ENCODE data around the gene WDR73.

Gene WDR73

GRCh38 chr15:84697236-84697990, 43.3 kb upstream of the WDR73 start:
- no peak overlapping the region for H3K4me2 ChIP-seq (ENCODE audit: low read length)
- H4K12ac ChIP-seq (ENCODE audit: low read depth, low read length) = no peak overlapping the region
- peaks cover 2 to 3% of the 10 kb centered on the region in 2 experiments for H3K36me3 ChIP-seq (ENCODE audit: control insufficient read depth in 1 of 2, insufficient read depth in 2 of 2, low read length in 2 of 2)
- H3K9me3 ChIP-seq (ENCODE audit: insufficient read depth, low read depth, low read length) = no peaks in the 10 kb centered on the region
- H3K79me2 ChIP-seq (ENCODE audit: control insufficient read depth, insufficient read depth, low read length, poor library complexity) = peaks cover 9% of the 10 kb centered on the region
- no peak for DNase-seq
- no peak overlapping the region for H3K23ac ChIP-seq (ENCODE audit: low read length)
- no peaks in the 10 kb centered on the region for H3K4me1 ChIP-seq (ENCODE audit: control insufficient read depth in 1 of 2, insufficient read depth in 2 of 2, low read length in 2 of 2)
- WGBS (ENCODE audit: extremely low coverage, insufficient coverage, insufficient read length) = no CpG with 5 or more reads among the region's 1 CpG
- H2BK12ac ChIP-seq (ENCODE audit: low read length) = no peak overlapping the region
- no peak overlapping the region for H2BK120ac ChIP-seq (ENCODE audit: insufficient read depth, low read length, poor library complexity)
- no peak overlapping the region for H2AFZ ChIP-seq (ENCODE audit: insufficient read depth, low read length, poor library complexity)
- H3K4ac ChIP-seq (ENCODE audit: low read depth, low read length) = no peak overlapping the region
- H3K27me3 ChIP-seq (ENCODE audit: insufficient read depth, low read length) = no peaks in the 10 kb centered on the region
- H4K91ac ChIP-seq (ENCODE audit: low read depth, low read length) = no peak overlapping the region
- no peak overlapping the region for H2AK5ac ChIP-seq (ENCODE audit: low read length)
- H3K27ac ChIP-seq (ENCODE audit: low read depth, low read length) = no peak overlapping the region
- no peak overlapping the region for H3K9ac ChIP-seq (ENCODE audit: low read length)
- no peak overlapping the region for H3K18ac ChIP-seq (ENCODE audit: low read length)
- H4K8ac ChIP-seq (ENCODE audit: low read depth, low read length) = no peak overlapping the region
- no peaks in the 10 kb centered on the region for H3K79me1 ChIP-seq (ENCODE audit: low read length)
- no peak overlapping the region for H3K4me3 ChIP-seq (ENCODE audit: low read depth, low read length)
- H2BK5ac ChIP-seq (ENCODE audit: low read depth, low read length, poor library complexity) = no peak overlapping the region
- H3K14ac ChIP-seq (ENCODE audit: low read length) = no peak overlapping the region

GRCh38 chr15:84696757-84697156, 42.7 kb upstream of the WDR73 start:
- H3K4me3 ChIP-seq (ENCODE audit: low read depth, low read length) = no peak overlapping the region
- H2BK5ac ChIP-seq (ENCODE audit: low read depth, low read length, poor library complexity) = no peak overlapping the region
- no peak overlapping the region for H4K8ac ChIP-seq (ENCODE audit: low read depth, low read length)
- H4K91ac ChIP-seq (ENCODE audit: low read depth, low read length) = no peak overlapping the region
- H3K4me1 ChIP-seq (ENCODE audit: control insufficient read depth in 1 of 2, insufficient read depth in 2 of 2, low read length in 2 of 2) = no peaks in the 10 kb centered on the region
- H3K27me3 ChIP-seq (ENCODE audit: insufficient read depth, low read length) = no peaks in the 10 kb centered on the region
- no peak overlapping the region for H3K18ac ChIP-seq (ENCODE audit: low read length)
- H3K23ac ChIP-seq (ENCODE audit: low read length) = no peak overlapping the region
- H3K4me2 ChIP-seq (ENCODE audit: low read length) = no peak overlapping the region
- WGBS (ENCODE audit: extremely low coverage, insufficient coverage, insufficient read length) = no CpG with 5 or more reads among the region's 4 CpGs
- peaks cover 2 to 3% of the 10 kb centered on the region in 2 experiments for H3K36me3 ChIP-seq (ENCODE audit: control insufficient read depth in 1 of 2, insufficient read depth in 2 of 2, low read length in 2 of 2)
- DNase-seq = no peak
- peaks cover 8% of the 10 kb centered on the region for H3K79me2 ChIP-seq (ENCODE audit: control insufficient read depth, insufficient read depth, low read length, poor library complexity)
- no peak overlapping the region for H4K12ac ChIP-seq (ENCODE audit: low read depth, low read length)
- no peak overlapping the region for H3K9ac ChIP-seq (ENCODE audit: low read length)
- no peak overlapping the region for H3K14ac ChIP-seq (ENCODE audit: low read length)
- H2BK120ac ChIP-seq (ENCODE audit: insufficient read depth, low read length, poor library complexity) = no peak overlapping the region
- H3K4ac ChIP-seq (ENCODE audit: low read depth, low read length) = no peak overlapping the region
- H2AK5ac ChIP-seq (ENCODE audit: low read length) = no peak overlapping the region
- no peak overlapping the region for H3K27ac ChIP-seq (ENCODE audit: low read depth, low read length)
- no peak overlapping the region for H2BK12ac ChIP-seq (ENCODE audit: low read length)
- H3K9me3 ChIP-seq (ENCODE audit: insufficient read depth, low read depth, low read length) = no peaks in the 10 kb centered on the region
- no peak overlapping the region for H2AFZ ChIP-seq (ENCODE audit: insufficient read depth, low read length, poor library complexity)
- H3K79me1 ChIP-seq (ENCODE audit: low read length) = no peaks in the 10 kb centered on the region

GRCh38 chr15:84690342-84690741, 36.3 kb upstream of the WDR73 start:
- H3K27ac ChIP-seq (ENCODE audit: low read depth, low read length) = no peak overlapping the region
- no CpG with 5 or more reads among the region's 8 CpGs for WGBS (ENCODE audit: extremely low coverage, insufficient coverage, insufficient read length)
- H2BK120ac ChIP-seq (ENCODE audit: insufficient read depth, low read length, poor library complexity) = no peak overlapping the region
- no peak for DNase-seq
- H2BK12ac ChIP-seq (ENCODE audit: low read length) = no peak overlapping the region
- H2AFZ ChIP-seq (ENCODE audit: insufficient read depth, low read length, poor library complexity) = no peak overlapping the region
- H2BK5ac ChIP-seq (ENCODE audit: low read depth, low read length, poor library complexity) = no peak overlapping the region
- peaks cover under 1% of the 10 kb centered on the region for H3K79me2 ChIP-seq (ENCODE audit: control insufficient read depth, insufficient read depth, low read length, poor library complexity)
- no peak overlapping the region for H3K9ac ChIP-seq (ENCODE audit: low read length)
- H3K4ac ChIP-seq (ENCODE audit: low read depth, low read length) = peak overlapping the region; percentile 14
- H3K23ac ChIP-seq (ENCODE audit: low read length) = no peak overlapping the region
- no peak overlapping the region for H2AK5ac ChIP-seq (ENCODE audit: low read length)
- no peak overlapping the region for H4K8ac ChIP-seq (ENCODE audit: low read depth, low read length)
- no peak overlapping the region for H3K14ac ChIP-seq (ENCODE audit: low read length)
- peaks cover 19 to 32% of the 10 kb centered on the region in 2 experiments for H3K36me3 ChIP-seq (ENCODE audit: control insufficient read depth in 1 of 2, insufficient read depth in 2 of 2, low read length in 2 of 2)
- H3K4me3 ChIP-seq (ENCODE audit: low read depth, low read length) = no peak overlapping the region
- no peaks in the 10 kb centered on the region for H3K9me3 ChIP-seq (ENCODE audit: insufficient read depth, low read depth, low read length)
- H4K91ac ChIP-seq (ENCODE audit: low read depth, low read length) = no peak overlapping the region
- H3K4me2 ChIP-seq (ENCODE audit: low read length) = no peak overlapping the region
- no peaks in the 10 kb centered on the region for H3K27me3 ChIP-seq (ENCODE audit: insufficient read depth, low read length)
- H3K4me1 ChIP-seq (ENCODE audit: control insufficient read depth in 1 of 2, insufficient read depth in 2 of 2, low read length in 2 of 2) = no peaks in the 10 kb centered on the region
- no peak overlapping the region for H4K12ac ChIP-seq (ENCODE audit: low read depth, low read length)
- no peaks in the 10 kb centered on the region for H3K79me1 ChIP-seq (ENCODE audit: low read length)
- H3K18ac ChIP-seq (ENCODE audit: low read length) = no peak overlapping the region

GRCh38 chr15:84689858-84690257, 35.8 kb upstream of the WDR73 start:
- Histone ChIP-seq H3K4me3 (ENCODE audit: low read depth, low read length) (no peak overlapping the region), H3K18ac (ENCODE audit: low read length) (no peak overlapping the region), H4K91ac (ENCODE audit: low read depth, low read length) (no peak overlapping the region), H3K27ac (ENCODE audit: low read depth, low read length) (no peak overlapping the region), H3K9me3 (ENCODE audit: insufficient read depth, low read depth, low read length) (no peaks in the 10 kb centered on the region), H3K36me3 (ENCODE audit: control insufficient read depth in 1 of 2, insufficient read depth in 2 of 2, low read length in 2 of 2) (peaks cover 20 to 34% of the 10 kb centered on the region in 2 experiments), H2BK12ac (ENCODE audit: low read length) (no peak overlapping the region), H3K4ac (ENCODE audit: low read depth, low read length) (no peak overlapping the region), H4K12ac (ENCODE audit: low read depth, low read length) (no peak overlapping the region), H3K79me1 (ENCODE audit: low read length) (no peaks in the 10 kb centered on the region), H4K8ac (ENCODE audit: low read depth, low read length) (no peak overlapping the region), H2AFZ (ENCODE audit: insufficient read depth, low read length, poor library complexity) (no peak overlapping the region), H3K4me1 (ENCODE audit: control insufficient read depth in 1 of 2, insufficient read depth in 2 of 2, low read length in 2 of 2) (no peaks in the 10 kb centered on the region), H2BK120ac (ENCODE audit: insufficient read depth, low read length, poor library complexity) (no peak overlapping the region), H3K9ac (ENCODE audit: low read length) (no peak overlapping the region), H2AK5ac (ENCODE audit: low read length) (no peak overlapping the region), H3K14ac (ENCODE audit: low read length) (no peak overlapping the region), H3K27me3 (ENCODE audit: insufficient read depth, low read length) (no peaks in the 10 kb centered on the region), H3K23ac (ENCODE audit: low read length) (no peak overlapping the region), H2BK5ac (ENCODE audit: low read depth, low read length, poor library complexity) (no peak overlapping the region), H3K4me2 (ENCODE audit: low read length) (no peak overlapping the region), H3K79me2 (ENCODE audit: control insufficient read depth, insufficient read depth, low read length, poor library complexity) (no peaks in the 10 kb centered on the region)
- WGBS (ENCODE audit: extremely low coverage, insufficient coverage, insufficient read length) = no CpG with 5 or more reads among the region's 4 CpGs
- DNase-seq = no peak
